GM19463 (cell line): ENCODE results near the gene MYLK3.

Experiments used
- ATAC-seq: cut with Tn5 transposase; IDR thresholded peaks from one replicate; pipeline ENCODE4 v1.9.1; 2021; ENCODE audit warnings: mild to moderate bottlenecking, moderate library complexity; ENCODE audit not compliant: unreplicated experiment

MYLK3 gene

DNA sequence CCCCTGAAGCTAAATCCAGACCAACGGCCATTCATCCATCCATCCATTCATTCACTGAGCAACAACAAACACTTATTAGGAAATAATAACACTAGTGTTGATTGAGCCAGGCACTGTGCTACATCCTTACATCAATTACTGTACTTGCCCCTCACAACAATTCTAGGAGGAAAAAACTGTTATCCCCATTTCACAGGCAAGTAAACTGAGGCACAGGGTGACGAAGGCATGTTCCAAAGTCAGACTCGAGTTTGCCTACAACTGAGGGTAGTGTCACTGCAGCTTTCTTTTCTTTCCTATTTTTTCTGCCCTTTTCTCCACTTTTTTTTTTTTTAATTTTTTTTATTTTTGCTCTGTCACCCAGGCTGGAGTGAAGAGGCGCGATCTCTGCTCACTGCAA is 11.2 kb upstream of the MYLK3 start:
- no peak for ATAC-seq

DNA sequence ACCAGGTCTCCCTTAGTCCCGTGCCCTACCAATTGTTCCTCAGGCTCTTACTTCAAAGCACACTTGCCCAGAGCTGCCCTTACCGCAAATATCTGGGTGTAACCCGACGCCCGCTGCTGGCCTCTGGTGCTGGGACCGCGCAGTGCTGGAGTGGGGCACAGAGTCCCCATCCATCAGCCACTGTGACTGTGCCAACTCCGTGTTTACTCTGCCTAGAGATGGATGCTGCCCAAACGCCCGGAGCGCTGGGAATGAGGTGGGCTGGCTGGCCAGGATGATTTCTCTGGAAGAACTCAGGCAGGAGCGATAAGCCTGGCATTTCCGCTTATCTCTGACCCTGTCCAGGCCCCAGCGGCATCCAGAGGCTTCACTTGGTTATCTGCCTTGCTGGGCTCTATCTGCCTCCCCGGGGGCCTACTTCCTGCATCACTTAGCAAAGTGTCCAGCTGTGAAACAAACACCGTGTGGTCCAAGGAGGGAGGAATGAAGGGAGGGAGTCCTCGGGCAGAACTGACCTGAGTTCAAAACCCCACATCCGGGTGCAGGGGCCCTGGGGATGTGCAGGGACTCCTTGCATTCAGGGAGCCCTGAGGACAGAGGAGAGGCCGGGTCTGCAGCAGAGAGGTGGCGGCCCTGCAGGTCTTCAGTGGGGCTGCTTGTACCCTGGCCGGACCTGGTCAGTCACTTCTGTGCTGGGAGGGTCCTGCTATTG is 9.4 kb upstream of the MYLK3 start:
- ATAC-seq, result no peak

DNA sequence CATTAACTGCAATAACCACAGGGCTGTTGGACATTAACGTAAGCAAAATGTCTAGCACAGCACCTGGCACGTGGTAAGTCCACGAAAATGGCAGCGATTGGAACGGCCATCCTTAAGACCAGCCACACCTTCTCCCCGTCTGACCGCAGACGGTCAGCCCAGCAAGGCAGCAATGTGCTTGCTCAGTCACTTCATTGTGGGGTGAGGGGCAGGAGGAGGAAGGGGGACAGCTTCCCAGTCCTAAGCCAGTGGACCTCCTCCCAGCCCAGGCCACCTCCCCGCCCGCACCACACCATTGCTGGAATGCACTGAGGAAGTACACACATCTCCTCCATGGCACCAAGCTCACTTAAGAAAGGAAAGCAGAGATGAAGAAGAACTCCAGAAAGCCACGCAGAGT is 8.6 kb upstream of the MYLK3 start:
- ATAC-seq, result no peak

- no peak for ATAC-seq
Measured at GRCh38 chr16:46753015-46753414, 4.9 kb upstream of the MYLK3 start.

GRCh38 chr16:46751381-46751780 is 3.2 kb upstream of the MYLK3 start:
- no peak for ATAC-seq

DNA sequence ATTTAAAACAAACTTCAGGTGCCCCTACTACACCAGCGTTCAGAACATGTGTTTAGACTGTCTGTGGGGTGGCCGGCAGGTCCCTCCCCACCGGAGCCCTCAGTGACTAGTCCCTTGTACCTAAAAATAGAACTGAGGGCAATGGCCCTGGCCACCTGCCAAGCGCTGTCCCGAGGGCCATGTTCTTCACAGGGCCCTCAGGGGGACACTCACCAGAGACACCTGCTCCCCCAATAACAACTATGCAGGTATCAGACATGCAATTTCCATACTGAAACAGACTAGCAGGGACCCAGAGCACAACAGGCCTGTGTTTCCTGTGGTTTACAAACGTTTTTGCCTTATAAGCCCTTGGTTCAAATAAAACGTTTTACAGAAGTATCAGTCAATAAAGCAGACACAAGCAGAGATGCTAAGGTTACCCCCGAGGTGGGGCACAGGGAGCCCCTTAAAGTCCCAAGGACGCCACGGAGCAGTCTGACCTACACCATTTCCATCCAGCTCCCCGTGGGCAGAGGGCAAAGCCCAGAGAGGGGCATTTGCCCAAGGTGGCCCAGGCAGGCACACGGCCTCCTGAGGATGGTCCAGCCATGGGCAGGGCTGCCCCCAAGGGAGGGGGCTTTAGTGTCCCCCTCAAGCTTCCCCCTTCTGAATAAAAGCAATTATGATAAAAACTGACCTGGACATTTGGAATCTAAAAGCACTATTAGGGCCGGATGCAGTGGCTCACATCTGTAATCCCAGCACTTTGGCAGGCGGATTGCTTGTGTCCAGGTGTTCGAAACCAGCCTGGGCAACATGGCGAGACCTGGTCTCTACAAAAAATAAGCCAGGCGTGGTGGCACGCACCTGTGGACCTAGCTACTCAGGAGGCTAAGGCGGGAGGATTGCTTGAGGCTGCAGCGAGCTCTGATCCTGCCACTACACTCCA is 896 bp upstream of the MYLK3 start:
- ATAC-seq, result peak; percentile 60

DNA sequence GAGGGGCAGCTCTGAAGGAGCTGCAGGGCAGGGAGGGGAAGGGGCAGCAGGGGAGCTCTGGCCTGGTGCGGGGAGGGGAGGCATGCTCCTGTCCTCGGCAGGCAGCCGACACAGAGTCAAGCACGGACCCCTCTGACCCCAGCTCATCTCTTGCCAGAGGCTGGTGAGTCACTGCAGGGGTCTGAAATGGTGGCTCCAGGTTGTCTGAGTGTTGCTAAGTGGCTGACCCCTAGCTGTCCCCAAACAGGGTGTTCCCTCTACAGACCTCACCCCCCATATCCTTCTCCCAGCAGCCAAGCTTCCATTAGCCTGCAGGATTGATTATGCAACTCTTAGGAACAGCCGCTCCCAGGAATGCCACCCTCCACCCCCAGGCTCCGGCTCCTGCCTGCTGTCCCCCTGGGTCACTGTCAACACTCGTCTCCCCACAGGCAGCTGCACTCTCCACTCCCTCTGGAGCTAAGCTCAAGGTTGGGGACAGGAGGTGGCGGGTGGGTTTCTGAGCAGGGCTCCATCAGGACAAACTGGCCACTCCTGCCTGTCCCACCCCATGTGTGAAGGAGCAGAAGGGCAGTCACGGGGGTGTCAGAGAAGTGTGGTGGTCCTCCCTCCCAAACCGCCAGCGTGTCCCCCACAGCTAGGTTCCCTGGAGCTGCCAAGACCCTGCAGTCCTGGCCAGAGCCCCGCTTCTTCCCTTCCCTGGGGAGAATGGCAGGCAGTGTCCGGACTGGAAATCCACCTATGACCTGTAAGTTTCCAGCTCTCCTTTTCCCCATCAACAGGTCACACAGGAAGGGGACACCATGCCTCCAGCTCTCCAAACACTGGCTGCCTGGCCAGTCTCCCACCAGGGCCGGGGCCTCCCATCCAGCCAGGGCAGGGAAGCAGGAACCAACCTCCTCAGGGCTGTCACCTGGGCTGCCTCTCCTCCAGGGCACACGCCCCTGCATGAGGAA is 1.0 kb downstream of the MYLK3 start:
- ATAC-seq, result no peak

- no peak for ATAC-seq
Measured at GRCh38 chr16:46745617-46746016, 2.5 kb downstream of the MYLK3 start.

GRCh38 chr16:46743232-46743719 is 4.9 kb downstream of the MYLK3 start:
- no peak for ATAC-seq

DNA sequence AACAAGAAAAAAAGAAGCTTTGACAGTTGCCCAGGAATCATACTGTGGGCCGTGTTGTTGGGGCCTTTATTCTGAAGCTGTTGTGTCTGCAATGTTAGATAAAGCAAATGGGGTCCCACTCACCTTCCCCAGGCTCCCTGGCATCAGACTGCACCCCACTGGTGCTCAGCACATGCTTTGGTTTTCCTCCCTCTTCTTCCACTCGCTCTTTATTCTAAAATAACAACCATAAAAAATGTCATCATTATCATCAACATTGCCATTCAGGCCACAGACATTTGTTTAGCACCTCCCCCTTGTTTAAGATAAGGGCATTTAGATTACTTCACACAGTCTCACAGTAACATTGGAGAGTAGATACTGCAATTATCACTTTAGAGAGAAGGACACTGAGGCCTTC is 8.2 kb downstream of the MYLK3 start:
- ATAC-seq, result no peak

DNA sequence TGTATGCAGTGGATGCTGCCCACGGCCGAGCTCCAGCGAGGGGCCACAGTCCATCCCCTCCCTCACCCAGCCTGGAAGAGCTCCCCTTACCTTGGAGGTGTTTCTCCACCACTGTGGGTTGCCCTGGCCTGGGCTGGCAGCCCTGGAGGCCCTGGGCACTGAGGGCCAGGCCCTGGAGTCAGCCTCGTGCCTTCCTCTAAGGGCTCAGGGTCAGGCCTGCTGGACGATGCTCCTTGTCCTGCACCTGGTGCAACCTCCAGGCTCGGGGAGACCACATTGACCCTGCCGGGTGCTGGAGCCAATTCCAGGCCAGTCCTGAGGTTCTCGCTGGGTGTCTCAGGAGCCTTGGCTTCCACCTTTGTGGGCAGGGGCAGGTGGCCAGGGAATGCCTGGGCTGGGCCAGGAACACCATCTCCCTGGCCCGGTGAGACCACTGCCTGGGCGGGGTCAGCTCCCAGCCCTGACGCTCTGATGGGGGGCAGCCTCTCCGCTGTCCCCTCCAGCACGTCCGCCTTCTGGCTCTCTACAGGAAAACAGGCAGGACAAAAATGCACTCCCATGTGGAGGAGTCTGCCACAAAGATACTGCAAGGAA is 10.4 kb downstream of the MYLK3 start:
- ATAC-seq, result no peak

GRCh38 chr16:46736695-46737094 is 11.4 kb downstream of the MYLK3 start:
- no peak for ATAC-seq

- ATAC-seq, result no peak
Measured at GRCh38 chr16:46733319-46733830, 14.8 kb downstream of the MYLK3 start.

DNA sequence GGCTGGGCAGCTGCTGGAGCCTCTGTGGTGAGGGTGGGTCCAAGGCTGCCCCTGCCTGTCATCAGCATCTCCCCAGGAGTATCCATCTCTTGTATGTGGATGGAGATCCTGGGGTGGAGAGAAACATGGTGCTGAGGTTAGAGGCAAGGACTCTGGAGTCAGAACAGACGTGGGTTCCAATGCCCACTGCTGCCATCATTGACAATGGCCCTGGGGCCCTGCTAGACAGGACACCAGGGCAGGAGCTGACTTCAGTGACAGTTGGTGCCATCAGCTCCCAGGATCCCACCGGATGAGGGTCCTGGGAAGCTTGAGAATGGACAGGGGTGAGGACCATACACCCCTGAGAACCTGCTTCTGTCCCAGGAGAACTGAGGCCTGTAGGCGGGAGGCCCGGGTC is 15.6 kb downstream of the MYLK3 start:
- ATAC-seq, result no peak

- no peak for ATAC-seq
Measured at GRCh38 chr16:46731691-46732555, 16.2 kb downstream of the MYLK3 start.

DNA sequence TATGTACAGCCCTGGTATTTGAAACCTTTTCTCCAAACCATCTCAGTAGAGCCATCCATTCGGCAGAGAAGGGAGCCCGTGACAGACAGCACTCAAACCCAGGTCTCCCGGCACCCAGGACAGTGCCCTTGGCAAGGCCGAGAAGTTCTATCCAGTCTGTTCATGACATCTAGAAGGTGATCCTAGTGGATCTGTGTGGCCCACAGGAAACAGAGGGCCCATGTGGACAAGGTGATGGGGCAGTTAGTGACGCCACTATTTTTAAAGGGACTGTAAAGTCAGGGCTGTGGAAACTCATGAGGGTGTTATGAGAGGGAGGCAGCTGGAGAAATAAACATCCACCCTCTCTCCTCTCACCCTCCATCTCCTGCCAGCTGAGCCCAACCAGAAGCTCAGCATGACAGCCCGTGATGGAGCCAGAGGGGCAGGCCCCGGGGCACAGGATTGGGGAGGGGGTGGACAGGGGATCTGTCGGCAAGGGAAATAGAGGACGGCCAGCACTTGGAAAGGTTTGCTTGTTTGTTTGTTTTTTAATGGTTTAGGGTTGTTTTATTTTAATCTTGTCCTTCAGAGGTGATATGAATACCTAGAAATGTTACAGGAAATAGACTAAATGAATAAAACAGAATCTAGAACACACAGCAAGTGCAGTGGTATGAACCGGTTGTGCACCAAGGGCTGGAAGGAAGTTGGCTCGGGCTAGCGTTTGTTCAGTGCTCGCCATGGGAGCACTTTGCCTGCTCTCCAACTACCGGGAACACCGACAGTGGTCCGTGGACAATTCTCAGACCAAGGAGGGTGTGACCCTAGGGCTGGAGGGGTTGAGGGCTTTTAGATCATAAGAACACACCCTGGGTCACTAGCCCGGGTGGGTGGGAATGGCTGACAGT is 17.1 kb downstream of the MYLK3 start:
- no peak for ATAC-seq

DNA sequence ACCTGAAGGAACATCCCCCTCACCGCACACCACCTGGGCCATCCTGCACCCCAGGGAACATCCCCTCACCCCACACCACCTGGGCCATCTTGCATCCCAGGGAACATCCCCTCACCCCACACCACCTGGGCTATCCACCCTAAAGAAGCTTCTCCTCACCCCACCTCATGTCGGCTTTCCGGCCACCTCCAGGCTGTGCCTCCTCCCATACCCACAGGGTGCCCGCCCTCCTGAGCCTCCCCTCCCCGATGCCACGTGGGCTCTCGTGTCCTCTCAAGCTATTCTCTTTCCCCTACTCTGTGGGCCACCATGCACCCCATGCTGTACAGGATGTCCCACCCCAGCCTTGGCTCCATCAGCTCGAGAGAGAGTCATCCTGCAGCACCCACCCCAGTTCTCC is 18.0 kb downstream of the MYLK3 start:
- no peak for ATAC-seq

DNA sequence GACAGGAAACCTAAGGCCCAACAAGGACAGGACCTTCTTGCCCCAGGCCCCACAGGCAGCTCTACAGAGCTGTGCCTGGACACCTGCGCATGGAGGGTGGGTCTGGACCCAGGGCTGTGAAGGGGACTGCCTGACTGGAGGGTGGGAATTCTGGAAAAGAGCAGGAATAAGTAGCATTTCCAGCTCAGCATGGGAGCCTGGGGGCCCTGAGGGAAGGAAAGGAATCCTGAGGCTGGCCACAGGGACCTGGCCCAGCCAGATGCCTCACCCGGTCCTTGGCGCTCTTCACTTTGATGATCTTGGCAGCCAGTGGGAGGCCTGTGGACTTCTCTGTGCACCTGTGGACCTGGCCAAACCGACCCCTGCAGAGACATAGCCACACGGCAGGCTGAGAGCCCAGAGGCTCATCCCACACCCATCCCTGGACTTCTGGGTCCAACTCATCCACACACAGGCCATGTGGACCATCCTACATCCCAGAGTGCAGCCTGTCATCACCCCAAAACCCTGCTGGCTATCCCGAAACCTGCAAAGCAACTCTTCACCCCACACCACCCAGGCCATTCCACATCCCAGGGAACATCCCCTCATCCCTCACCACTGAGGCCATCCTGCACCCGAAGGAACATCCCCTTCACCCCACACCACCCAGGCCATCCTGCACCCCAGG is 18.7 kb downstream of the MYLK3 start:
- no peak for ATAC-seq
